Raji (cell line): ENCODE results near the gene SLC16A14.

Experiments
- POLR2A ChIP-seq: IDR thresholded peaks from 2 replicates; pipeline ENCODE4 v1.6.1; 2011; ENCODE audit warnings: low read depth, low read length, control low read depth; ENCODE audit not compliant: insufficient read depth

The SLC16A14 gene

DNA sequence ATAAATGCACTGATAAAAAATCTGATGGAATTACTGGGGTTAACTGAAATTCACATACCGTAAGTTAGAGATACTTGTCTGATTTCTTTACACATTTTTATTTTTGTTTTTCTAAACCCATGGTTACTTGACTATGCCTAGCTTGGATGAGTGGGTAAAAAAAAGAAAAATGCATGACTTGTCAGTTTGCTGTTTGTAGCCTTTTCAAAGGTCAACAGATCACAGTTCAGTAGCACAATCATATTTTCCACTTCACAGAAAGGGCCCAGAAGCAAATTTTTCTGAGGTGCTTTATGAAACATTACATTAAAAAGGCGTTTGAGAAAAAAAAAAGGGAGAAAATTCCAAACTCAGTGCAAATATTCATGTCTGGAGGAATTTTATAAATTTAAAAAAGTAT, 16.4 kb downstream of the SLC16A14 start:
- no peak for TF ChIP-seq POLR2A

DNA sequence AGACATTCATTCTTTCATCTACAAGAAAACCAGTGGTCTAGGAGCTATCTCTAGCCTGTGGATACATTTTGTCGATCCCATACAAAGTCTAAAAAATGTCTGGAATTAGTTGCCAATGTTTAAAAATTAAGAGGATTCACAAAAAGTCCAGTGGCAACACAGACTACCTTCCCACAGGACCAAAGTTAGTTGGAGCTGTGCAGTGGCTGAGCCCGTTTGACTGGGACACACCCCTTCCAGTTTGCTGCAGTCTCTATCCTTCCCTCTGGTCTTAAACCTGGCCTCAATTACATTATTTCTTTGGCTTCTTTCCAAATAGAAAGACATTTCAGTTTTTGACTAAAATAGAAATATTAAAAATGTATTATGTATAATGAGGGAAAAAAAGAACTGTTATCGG, 18.6 kb downstream of the SLC16A14 start:
- no peak for TF ChIP-seq POLR2A

DNA sequence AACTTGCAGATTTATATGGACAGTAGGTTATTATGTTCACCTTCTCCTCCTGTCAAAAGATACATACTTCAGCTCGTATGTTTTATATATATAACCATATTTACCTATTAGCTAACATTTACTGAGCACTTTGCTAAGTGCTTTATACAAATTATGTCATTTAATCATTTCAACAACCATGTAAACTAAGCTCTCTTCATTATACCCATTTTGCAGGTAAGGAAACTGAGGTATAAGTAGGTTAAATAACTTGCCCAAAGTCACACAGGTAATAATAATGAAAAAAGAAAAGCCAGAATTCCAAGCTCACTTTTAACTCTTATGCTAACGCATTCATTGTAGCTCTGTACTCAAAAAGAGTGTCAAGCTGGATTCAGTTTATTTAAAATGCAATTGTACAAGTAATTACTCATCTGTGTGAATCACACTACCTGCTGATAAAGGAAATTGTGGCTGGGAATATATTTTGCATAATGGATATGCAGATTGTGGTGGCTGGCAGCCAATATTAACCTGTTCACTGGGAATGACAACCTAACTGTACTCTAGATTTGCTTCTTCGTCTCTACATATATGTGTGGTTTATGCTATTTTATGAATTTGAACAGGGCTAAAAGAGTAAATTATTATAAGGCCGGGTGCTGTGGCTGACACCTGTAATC, 20.6 kb downstream of the SLC16A14 start:
- TF ChIP-seq POLR2A = no peak

DNA sequence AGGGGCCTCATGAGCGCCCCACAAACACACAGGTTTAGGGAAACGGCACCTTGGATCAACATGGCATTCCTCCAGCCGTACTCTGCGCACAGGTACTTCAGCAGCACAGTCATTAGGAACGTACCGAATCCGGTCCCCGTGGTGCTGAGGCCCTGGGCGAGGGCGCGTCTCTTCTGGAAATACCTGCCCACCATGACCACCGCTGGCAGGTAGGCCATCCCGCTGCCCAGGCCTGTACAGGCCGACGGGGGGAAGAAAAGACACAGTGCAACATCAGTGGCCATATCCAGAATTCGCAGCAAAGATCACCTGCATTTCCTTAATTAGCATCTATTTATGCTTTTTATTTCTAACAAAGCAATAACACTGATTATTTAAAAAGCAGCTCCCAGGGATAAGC, 22.2 kb downstream of the SLC16A14 start:
- no peak for TF ChIP-seq POLR2A

DNA sequence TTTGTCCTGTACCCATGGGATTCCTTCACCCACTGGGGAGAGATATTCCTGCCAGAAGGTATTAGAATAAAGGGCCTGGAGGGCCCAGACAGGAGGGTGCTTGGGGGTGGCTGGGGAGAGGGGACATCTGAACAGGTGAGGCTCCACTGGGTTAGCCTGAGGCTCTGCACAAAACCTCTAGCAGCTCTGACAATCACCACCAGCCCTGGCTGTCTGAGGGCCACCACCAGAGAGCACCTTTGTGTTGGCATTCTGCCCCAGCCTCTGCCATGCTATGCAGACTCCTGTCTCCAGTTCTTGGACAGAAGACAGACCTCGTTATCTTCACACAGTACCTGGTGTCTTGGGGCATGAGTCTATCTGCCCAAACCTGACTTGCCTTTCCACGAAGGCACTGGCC, 25.3 kb downstream of the SLC16A14 start:
- TF ChIP-seq POLR2A = no peak

DNA sequence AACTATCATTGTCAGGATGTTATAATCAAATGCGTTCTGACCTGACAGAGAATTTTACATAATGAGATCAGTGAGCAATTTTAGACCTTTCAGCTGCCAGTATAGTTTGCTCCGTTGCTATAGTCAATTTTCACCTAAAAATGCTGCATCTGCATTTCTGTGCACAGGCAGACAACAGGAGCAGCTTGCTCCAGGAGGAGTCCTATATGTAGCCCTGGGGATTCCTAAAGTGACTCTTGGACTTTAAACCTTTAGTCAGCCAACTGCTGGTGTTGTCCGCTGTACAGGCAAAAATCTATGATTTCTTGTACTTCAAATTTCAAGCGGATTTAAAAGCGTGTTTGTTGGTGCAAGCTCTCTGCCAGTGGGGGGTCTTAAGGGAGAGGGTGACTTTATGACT, 25.7 kb downstream of the SLC16A14 start:
- no peak for TF ChIP-seq POLR2A

DNA sequence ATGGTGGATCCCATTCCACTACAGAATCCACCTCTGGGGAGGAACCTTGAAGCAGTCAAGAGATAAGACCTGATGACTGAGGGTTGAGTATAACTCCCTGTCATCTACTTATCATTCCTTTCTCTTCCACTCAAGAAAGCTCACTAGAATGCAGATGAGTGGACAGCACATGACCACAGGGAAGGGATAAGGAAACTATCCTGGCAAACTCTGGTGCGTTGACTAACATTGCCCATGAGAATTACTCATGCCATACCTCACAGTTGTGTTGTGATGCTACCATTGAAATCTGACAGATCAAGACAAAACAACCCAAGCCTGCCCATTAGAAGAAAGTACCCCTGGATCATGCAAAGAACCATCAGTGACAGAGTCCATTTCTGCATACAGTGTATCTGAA, 26.5 kb downstream of the SLC16A14 start:
- TF ChIP-seq POLR2A = no peak

DNA sequence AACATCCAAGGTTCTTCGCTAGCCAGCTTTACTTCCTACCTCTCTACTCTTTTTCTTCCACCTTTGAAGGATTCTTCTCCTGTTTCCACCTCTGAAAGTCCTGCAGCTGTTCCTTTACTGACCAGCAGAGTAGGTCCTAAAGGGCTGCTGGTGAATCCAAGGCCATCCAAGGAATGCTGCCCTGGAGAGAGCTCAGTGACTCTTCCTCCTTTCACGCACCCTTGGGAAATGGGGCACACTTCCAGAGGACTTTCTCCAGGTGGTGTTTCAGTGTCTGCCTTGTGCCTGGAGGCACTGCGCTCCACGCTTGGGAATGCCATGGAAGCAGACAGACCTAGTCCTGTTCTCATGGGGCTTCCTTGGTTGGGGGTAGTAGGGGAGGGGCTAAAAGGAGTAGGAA, 45.4 kb downstream of the SLC16A14 start:
- TF ChIP-seq POLR2A = no peak

DNA sequence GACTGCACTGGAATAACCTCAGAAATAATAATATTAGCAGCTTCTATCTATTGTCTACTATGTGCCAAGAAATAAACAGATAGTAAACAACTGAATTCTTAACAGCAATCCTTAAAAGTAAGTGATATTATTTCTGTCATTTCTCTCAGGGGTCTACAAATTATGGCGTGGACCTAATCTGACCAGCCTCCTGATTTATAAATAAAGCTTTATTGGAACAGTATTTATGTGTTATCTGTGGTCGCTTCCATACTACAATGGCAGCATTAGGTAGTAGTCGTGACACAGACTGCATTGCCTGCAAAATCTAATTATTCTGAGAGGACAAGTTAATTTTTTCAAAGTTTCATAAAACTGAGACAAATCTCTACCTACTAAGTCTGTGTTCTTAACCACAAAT, 49.0 kb downstream of the SLC16A14 start:
- TF ChIP-seq POLR2A = no peak

DNA sequence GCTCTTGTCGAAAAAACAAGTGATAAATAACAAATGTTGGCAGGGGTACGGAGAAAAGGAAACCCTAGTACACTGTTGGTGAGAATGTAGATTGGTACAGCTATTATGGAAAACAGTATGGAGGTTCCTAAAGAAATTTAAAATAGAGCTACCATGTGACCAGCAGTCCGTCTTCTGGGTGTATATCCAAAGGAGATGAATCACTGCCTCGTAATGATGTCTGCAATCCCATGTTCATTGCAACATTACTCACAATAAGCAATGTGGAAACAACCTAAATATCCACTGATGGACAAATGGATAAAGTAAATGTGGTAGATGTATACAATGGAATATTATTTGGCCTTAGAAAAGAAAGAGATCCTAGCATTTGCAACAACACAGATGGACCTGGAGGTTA, 50.6 kb downstream of the SLC16A14 start:
- TF ChIP-seq POLR2A = no peak

DNA sequence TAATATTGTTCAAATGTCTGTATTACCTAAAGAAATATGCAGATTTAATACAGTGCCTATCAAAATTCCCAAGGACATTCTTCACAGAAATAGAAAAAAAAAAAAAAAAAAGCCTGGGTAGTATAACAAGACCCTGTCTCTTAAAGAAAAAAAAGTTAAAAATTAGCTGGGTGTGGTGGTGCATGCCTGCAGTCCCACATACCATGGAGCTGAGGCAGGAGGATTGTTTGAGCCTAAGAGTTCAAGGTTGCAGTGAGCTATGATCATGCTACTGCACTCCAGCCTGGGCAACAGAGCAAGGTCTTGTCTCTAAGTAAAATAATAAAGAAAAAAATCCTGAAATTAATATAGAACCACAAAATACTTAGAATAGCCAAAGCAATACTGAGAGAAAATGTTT, 51.9 kb downstream of the SLC16A14 start:
- TF ChIP-seq POLR2A = no peak

DNA sequence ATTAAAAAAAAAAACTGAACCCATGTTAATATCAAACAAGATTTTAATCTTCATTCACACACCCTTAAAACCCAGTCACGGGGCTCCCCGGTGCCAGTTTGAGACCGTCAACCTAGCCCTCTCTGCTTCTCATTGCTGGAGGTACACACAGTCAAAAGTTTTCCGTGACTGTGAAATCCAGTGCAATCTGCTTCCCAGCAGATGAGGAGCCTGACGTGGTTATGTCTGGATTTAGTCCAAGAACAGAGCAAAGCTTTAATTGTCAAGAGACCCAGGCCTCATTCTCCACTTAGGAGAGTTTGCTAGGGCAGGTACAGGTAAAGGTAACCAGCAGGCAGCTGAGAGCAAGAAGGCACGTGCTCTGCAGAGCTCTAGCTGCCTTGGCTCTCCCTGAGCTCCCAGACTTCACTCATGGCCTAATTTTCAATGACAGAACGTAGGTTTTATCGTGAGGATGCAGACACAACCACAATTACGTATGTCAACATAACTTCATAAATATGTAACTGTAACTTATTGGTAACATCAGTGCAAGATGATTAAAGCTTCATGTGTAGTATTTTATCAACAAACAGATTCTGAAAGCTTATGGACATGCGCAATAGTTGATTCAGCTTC, 56.3 kb downstream of the SLC16A14 start:
- no peak for TF ChIP-seq POLR2A

DNA sequence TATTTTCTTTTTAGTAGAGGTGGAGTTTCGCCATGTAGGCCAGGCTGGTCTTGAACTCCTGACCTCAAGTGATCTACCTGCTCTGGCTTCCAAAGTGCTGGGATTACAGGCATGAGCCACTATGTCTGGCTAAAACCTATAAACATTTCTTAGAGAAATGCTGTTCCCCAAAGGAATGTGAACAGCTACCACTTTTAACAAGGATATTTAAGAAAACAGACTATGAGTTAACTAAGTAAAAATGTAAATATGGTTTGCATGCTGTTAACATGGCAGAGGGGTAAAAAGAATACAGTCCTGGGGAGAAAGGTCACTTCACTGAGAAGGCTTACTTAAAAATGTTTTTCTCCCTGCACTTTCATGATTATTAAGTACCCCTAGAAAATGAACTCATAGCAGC, 57.1 kb downstream of the SLC16A14 start:
- TF ChIP-seq POLR2A = no peak

DNA sequence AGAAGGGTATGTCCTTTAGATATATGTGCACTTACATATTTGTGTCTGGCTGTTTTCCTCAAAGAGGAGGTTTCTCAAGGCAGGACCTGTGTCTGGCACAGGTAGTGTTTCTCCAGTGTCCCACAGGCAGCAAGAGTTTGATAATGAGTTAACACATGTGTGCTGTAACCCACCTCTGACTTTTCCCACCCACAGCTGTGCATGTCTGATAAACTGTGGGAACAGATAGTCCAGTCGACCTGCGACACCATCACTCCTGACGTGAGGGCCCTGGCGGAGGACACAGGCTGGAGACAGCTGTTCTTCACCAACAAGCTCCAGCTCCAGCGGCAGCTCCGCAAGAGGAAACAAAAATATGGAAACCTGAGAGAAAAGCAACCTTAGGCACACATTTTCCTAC, 58.2 kb downstream of the SLC16A14 start:
- no peak for TF ChIP-seq POLR2A

DNA sequence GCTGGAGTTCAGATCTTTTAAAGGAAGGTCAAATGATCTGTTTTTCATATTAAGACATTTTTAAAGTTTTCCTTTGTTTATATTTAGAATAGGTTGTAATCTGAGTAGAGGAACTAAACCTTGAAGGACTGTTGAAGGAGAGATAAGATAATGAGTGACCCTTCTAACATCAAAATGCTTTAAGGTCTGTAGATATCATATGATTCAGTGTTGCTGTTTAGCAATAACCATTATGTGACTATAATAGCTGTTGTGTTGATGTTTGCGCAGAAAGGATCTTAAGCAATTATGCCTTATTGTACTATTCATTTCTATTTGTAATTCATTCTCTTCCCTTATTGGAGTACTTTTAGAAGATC, 60.0 kb downstream of the SLC16A14 start:
- no peak for TF ChIP-seq POLR2A

DNA sequence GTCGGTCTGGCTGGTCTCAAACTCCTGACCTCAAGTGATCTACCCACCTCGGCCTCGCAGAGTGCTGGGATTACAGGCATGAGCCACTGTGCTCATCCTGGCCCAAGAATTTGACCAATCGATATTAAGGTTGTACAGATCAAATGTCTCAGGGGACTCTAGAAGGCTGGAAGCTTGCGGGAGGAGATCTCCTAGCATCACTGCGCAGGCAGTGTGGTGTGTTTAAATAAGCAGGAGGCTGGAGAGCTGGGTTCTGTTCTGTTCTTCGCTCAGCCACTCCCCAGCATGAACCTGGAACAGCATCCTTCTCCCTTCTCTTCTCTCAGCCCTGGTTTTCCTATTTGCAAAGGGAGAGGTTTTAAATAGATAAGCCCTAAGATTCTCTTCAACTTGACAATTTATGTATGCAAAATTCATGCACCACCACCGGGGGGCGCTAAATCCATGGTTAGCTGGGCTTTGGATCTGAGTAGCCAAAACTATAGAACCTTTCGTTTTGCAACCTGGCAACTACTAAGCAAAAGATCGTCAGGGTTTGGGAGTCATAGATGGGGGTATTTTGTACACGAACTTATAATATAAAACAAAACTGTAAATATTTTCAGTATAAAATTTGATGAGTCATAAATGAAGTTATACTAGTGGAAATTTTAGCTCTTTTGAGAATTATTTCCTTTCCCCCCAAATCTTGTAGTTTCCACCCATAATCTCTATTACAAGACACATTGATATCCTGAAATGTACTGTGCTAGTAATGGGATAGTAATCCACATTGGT, 60.6 kb downstream of the SLC16A14 start:
- TF ChIP-seq POLR2A = no peak
